NCI-H1694 treated with DMSO at 0.1 percent for 48 hours (cell line): ENCODE data around the gene LSM11.

Experiments used
- DNase-seq: peaks from one replicate; lab custom pipeline; 2025; lab: John Stamatoyannopoulos, UW

LSM11 gene

GRCh38 chr5:157772127-157772526 is 28.6 kb downstream of the LSM11 start:
- DNase-seq: no peak

GRCh38 chr5:157778121-157778805 is 34.8 kb downstream of the LSM11 start:
- DNase-seq: no peak

DNA sequence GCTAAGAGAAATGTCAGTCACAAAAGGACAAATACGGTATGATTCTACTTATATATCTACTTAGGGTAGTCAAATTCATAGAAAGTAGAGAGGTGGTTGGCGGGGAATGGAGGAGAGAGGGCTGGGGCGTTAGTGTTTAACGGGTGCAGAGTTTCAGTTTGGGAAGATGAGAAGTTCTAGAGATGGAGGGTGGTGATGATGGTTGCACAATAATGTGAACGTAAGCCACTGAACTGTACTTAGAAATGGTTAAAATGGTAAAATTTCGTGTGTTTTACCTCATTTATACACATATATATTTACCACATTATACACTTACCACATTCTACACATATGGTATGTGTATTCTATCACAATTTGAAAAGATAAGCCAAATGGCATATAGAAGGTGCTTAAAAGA is 35.7 kb downstream of the LSM11 start:
- no peak for DNase-seq

GRCh38 chr5:157785801-157786200 is 42.3 kb downstream of the LSM11 start:
- no peak for DNase-seq

GRCh38 chr5:157793301-157793700 is 49.8 kb downstream of the LSM11 start:
- no peak for DNase-seq

GRCh38 chr5:157799578-157799977 is 56.1 kb downstream of the LSM11 start:
- no peak for DNase-seq

- DNase-seq: no peak
Measured at GRCh38 chr5:157800137-157800536, 56.6 kb downstream of the LSM11 start.

- no peak for DNase-seq
Measured at GRCh38 chr5:157802736-157803135, 59.2 kb downstream of the LSM11 start.

- no peak for DNase-seq
Measured at GRCh38 chr5:157808043-157808442, 64.5 kb downstream of the LSM11 start.
